SU-DHL-6 (cell line): ENCODE measurements around the gene RACGAP1.

Experiments used
- H2AFZ ChIP-seq: fragments of 200-600 bp; sonication (generic); 2 replicates; pipeline ENCODE4 v1.6.1; 2014; ENCODE audit warnings: low read depth, mild to moderate bottlenecking, moderate library complexity, mixed read lengths, antibody characterized with exemption, low read length; ENCODE audit not compliant: severe bottlenecking
- H3F3A ChIP-seq: fragments of 200-600 bp; shearing (Covaris generic); 2 replicates; pipeline ENCODE4 v1.6.0; 2016; ENCODE audit warnings: antibody characterized with exemption, mild to moderate bottlenecking; ENCODE audit not compliant: insufficient read depth
- H3K27ac ChIP-seq: fragments of 200-600 bp; sonication (generic); 2 replicates; pipeline ENCODE4 v1.5.1; 2016; ENCODE audit warnings: low read depth, mild to moderate bottlenecking, low read length, moderate library complexity, mixed read lengths
- H3K27me3 ChIP-seq: fragments of 200-600 bp; sonication (generic), shearing (Covaris generic); 2 replicates; pipeline ENCODE4 v1.6.0; 2014; ENCODE audit warnings: mild to moderate bottlenecking, low read length
- H3K36me3 ChIP-seq: fragments of 200-600 bp; sonication (generic); 2 replicates; pipeline ENCODE4 v1.6.1; 2014; ENCODE audit warnings: mild to moderate bottlenecking, low read length, mixed read lengths
- H3K4me2 ChIP-seq: fragments of 300-600, 200-600 bp; shearing (Covaris generic), sonication (generic); 2 replicates; pipeline ENCODE4 v1.6.0; 2014; ENCODE audit warnings: low read length, low read depth, mild to moderate bottlenecking; ENCODE audit not compliant: poor library complexity, severe bottlenecking
- H3K4me3 ChIP-seq: fragments of 200-600 bp; sonication (generic); 2 replicates; pipeline ENCODE4 v1.5.1; 2014; ENCODE audit warnings: antibody characterized with exemption, low read length, mild to moderate bottlenecking, mixed read lengths; ENCODE audit not compliant: insufficient read depth, poor library complexity, severe bottlenecking
- H3K79me2 ChIP-seq: fragments of 200-600 bp; sonication (generic); 2 replicates; pipeline ENCODE4 v1.6.1; 2014; ENCODE audit warnings: mild to moderate bottlenecking, low read length, moderate library complexity; ENCODE audit not compliant: insufficient read depth
- H3K9ac ChIP-seq: fragments of 200-600 bp; sonication (generic); 2 replicates; pipeline ENCODE4 v1.7.0; 2014; ENCODE audit warnings: mild to moderate bottlenecking, low read length
- H3K9me2 ChIP-seq: fragments of 200-600 bp; sonication (generic); replicated peaks from 2 replicates; pipeline ENCODE4 v1.6.1; 2014; ENCODE audit warnings: low read length; ENCODE audit not compliant: insufficient read depth
- H3K9me3 ChIP-seq: fragments of 200-600 bp; sonication (generic); 2 replicates; pipeline ENCODE4 v1.6.1; 2014; ENCODE audit warnings: low read length, mixed read lengths; ENCODE audit not compliant: insufficient read depth
- H4K20me1 ChIP-seq: fragments of 200-600 bp; sonication (generic); 2 replicates; pipeline ENCODE4 v1.6.1; 2014; ENCODE audit warnings: low read depth, mild to moderate bottlenecking, antibody characterized with exemption, low read length, moderate library complexity, mixed read lengths
- CTCF ChIP-seq: fragments of 200-600 bp; sonication (generic); IDR thresholded peaks from one replicate; pipeline ENCODE4 v1.5.1; 2017; ENCODE audit warnings: antibody characterized with exemption, mild to moderate bottlenecking, low read length, moderate library complexity; ENCODE audit not compliant: insufficient read depth, poor library complexity, severe bottlenecking
- EZH2phosphoT487 ChIP-seq: fragments of 200-600 bp; sonication (generic), shearing (Covaris generic); conservative IDR thresholded peaks from 2 replicates; pipeline ENCODE4 v1.6.1; 2018; ENCODE audit warnings: mild to moderate bottlenecking, antibody characterized with exemption, low read length, moderate library complexity, mixed read lengths

RACGAP1 gene

GRCh38 chr12:49983892-49984291 is 41.4 kb downstream of the RACGAP1 start:
- Histone ChIP-seq H3K9me3 (no peaks in the 10 kb centered on the region), H4K20me1 (no peaks in the 10 kb centered on the region; the same call in 1 of the 2 replicates), H2AFZ (no peak overlapping the region), H3K27ac (no peak overlapping the region), H3K9me2 (no peaks in the 10 kb centered on the region), H3K79me2 (no peaks in the 10 kb centered on the region), H3F3A (no peaks in the 10 kb centered on the region), H3K36me3 (peaks cover 16% of the 10 kb centered on the region; the same call in 1 of the 2 replicates), H3K27me3 (no peaks in the 10 kb centered on the region), H3K4me3 (no peak overlapping the region), H3K4me2 (no peak overlapping the region), H3K9ac (no peak overlapping the region)
- TF ChIP-seq CTCF (no peak), EZH2phosphoT487 (no peak)

- Histone ChIP-seq H4K20me1 (no peaks in the 10 kb centered on the region; the same call in 1 of the 2 replicates), H3K4me2 (no peak overlapping the region), H3K9me2 (no peaks in the 10 kb centered on the region), H3F3A (no peaks in the 10 kb centered on the region), H3K4me3 (no peak overlapping the region), H3K79me2 (no peaks in the 10 kb centered on the region), H3K9me3 (no peaks in the 10 kb centered on the region), H2AFZ (no peak overlapping the region), H3K27ac (no peak overlapping the region), H3K9ac (no peak overlapping the region), H3K36me3 (peaks cover 9% of the 10 kb centered on the region; the same call in 1 of the 2 replicates), H3K27me3 (no peaks in the 10 kb centered on the region)
- TF ChIP-seq EZH2phosphoT487: no peak
- TF ChIP-seq CTCF: no peak
Measured at GRCh38 chr12:49982246-49983087, 42.8 kb downstream of the RACGAP1 start.

GRCh38 chr12:49980501-49981349 is 44.6 kb downstream of the RACGAP1 start:
- H3K36me3 ChIP-seq: no peaks in the 10 kb centered on the region
- H3K27ac ChIP-seq: no peak overlapping the region
- H3K79me2 ChIP-seq: no peaks in the 10 kb centered on the region
- no peak overlapping the region for H3K9ac ChIP-seq
- H3K9me2 ChIP-seq: no peaks in the 10 kb centered on the region
- H3F3A ChIP-seq: no peaks in the 10 kb centered on the region
- no peaks in the 10 kb centered on the region for H3K9me3 ChIP-seq
- H2AFZ ChIP-seq: no peak overlapping the region
- H3K4me2 ChIP-seq: no peak overlapping the region
- no peaks in the 10 kb centered on the region for H3K27me3 ChIP-seq
- no peaks in the 10 kb centered on the region for H4K20me1 ChIP-seq
- no peak for TF ChIP-seq EZH2phosphoT487
- TF ChIP-seq CTCF: no peak
- H3K4me3 ChIP-seq: no peak overlapping the region
